GM21576 (cell line): Measurements from ENCODE around the gene RNF13.
"Not testable (repeated sequence)": the region's sequence is repeated elsewhere in the genome, so short reads cannot be mapped to it uniquely, and the experiment has no call there.

Experiments used
- ATAC-seq: cut with Tn5 transposase; IDR thresholded peaks from one replicate; pipeline ENCODE4 v1.9.1; 2021; ENCODE audit warnings: mild to moderate bottlenecking, moderate library complexity; ENCODE audit not compliant: unreplicated experiment

RNF13 gene

GRCh38 chr3:149800693-149801092 is 12.3 kb upstream of the RNF13 start:
- ATAC-seq = no peak

GRCh38 chr3:149801195-149801594 is 11.8 kb upstream of the RNF13 start:
- no peak for ATAC-seq

- no peak for ATAC-seq
These were observed 11.4 kb upstream of the RNF13 start for GRCh38 chr3:149801639-149802038.

- no peak for ATAC-seq
These were observed 6.7 kb upstream of the RNF13 start for GRCh38 chr3:149806171-149806778.

- ATAC-seq = peak; percentile 23
These were observed 4.7 kb upstream of the RNF13 start for GRCh38 chr3:149808209-149808829.

GRCh38 chr3:149809699-149810098 is 3.3 kb upstream of the RNF13 start:
- no peak for ATAC-seq

- no peak for ATAC-seq
These were observed 2.2 kb upstream of the RNF13 start for GRCh38 chr3:149810846-149811245.

- ATAC-seq = no peak
These were observed 830 bp upstream of the RNF13 start for GRCh38 chr3:149812165-149812605.

GRCh38 chr3:149813367-149814281 is 609 bp downstream of the RNF13 start:
- peak; percentile 15 for ATAC-seq

GRCh38 chr3:149815321-149815720 is 2.3 kb downstream of the RNF13 start:
- no peak for ATAC-seq

- ATAC-seq = no peak
These were observed 2.7 kb downstream of the RNF13 start for GRCh38 chr3:149815728-149816127.

GRCh38 chr3:149816311-149816710 is 3.3 kb downstream of the RNF13 start:
- no peak for ATAC-seq

- no peak for ATAC-seq
These were observed 4.0 kb downstream of the RNF13 start for GRCh38 chr3:149816986-149817385.

- no peak for ATAC-seq
These were observed 6.4 kb downstream of the RNF13 start for GRCh38 chr3:149819432-149819831.

- ATAC-seq = no peak
These were observed 7.2 kb downstream of the RNF13 start for GRCh38 chr3:149820183-149820582.

- no peak for ATAC-seq
These were observed 13.6 kb downstream of the RNF13 start for GRCh38 chr3:149826636-149827035.

- ATAC-seq = no peak
These were observed 15.4 kb downstream of the RNF13 start for GRCh38 chr3:149828390-149828789.

GRCh38 chr3:149829631-149830030 is 16.6 kb downstream of the RNF13 start:
- not testable (repeated sequence) for ATAC-seq

- no peak for ATAC-seq
These were observed 17.9 kb downstream of the RNF13 start for GRCh38 chr3:149830902-149831301.

- no peak for ATAC-seq
These were observed 18.3 kb downstream of the RNF13 start for GRCh38 chr3:149831321-149831720.

- ATAC-seq = no peak
These were observed 19.1 kb downstream of the RNF13 start for GRCh38 chr3:149832086-149832485.

- ATAC-seq = no peak
These were observed 20.2 kb downstream of the RNF13 start for GRCh38 chr3:149833241-149833640.
